Measurements from ENCODE around the gene IPO7.

Gene IPO7

GRCh38 chr11:9490376-9490775, 105.9 kb downstream of the IPO7 start:
- DNase-seq (ENCODE audit: low read depth in 2 of 2) = no peak

- DNase-seq (ENCODE audit: low read depth in 2 of 2) = no peak
These were observed 109.0 kb downstream of the IPO7 start for GRCh38 chr11:9493492-9493891.

- DNase-seq (ENCODE audit: low read depth in 2 of 2) = no peak
These were observed 109.9 kb downstream of the IPO7 start for GRCh38 chr11:9494316-9494715.

GRCh38 chr11:9495803-9496514, 111.5 kb downstream of the IPO7 start:
- no peak for DNase-seq (ENCODE audit: low read depth in 2 of 2)

All from stimulated activated CD8-positive, alpha-beta memory T cell treated with anti-CD3 and anti-CD28 coated beads, Interleukin-7, amount 100 ng/mL, for 4 hours (primary cell).